GM12891 (cell line): Measurements from ENCODE around the gene KLHL18. TPM values are rescaled to one million over a fixed set of nuclear protein-coding genes. Genes with fewer than 3 reads are reported as not detected.

Experiments
- DNase-seq: peaks from one replicate; pipeline ENCODE4 v3.0.0; 2011; ENCODE audit warnings: low spot score; ENCODE audit not compliant: insufficient read length
- FAIRE-seq: peaks from 2 replicates; lab custom pipeline; 2011; peaks lifted over from hg19 to GRCh38; lab: Jason Lieb, UNC
- PAX5 ChIP-seq: IDR thresholded peaks from 2 replicates; pipeline ENCODE4 v1.6.1; 2011; ENCODE audit warnings: low read length, moderate library complexity, mild to moderate bottlenecking; ENCODE audit not compliant: insufficient read depth, severe bottlenecking
- POLR2A ChIP-seq: IDR thresholded peaks from 2 replicates; pipeline ENCODE4 v1.6.1; 2011; ENCODE audit warnings: low read depth, low read length, control low read depth
- POLR2AphosphoS5 ChIP-seq: IDR thresholded peaks from 2 replicates; pipeline ENCODE4 v1.6.1; 2011; ENCODE audit warnings: low read depth, low read length, control low read depth
- POU2F2 ChIP-seq: IDR thresholded peaks from 2 replicates; pipeline ENCODE4 v1.6.1; 2011; ENCODE audit warnings: low read depth, mild to moderate bottlenecking, control low read depth, low read length, moderate library complexity
- SPI1 ChIP-seq: IDR thresholded peaks from 2 replicates; pipeline ENCODE4 v1.6.1; 2011; ENCODE audit warnings: low read depth, low read length, control low read depth
- TAF1 ChIP-seq: IDR thresholded peaks from 2 replicates; pipeline ENCODE4 v1.6.1; 2011; ENCODE audit warnings: low read depth, low read length, control low read depth
- polyA plus RNA-seq: library from polyadenylated mRNA; unstranded; fragments of >200 nt; gene quantifications from one replicate; pipeline ENCODE4 v1.2.1, GENCODE V29; 2012; ENCODE audit warnings: low read depth, missing spikeins, inconsistent platforms; ENCODE audit not compliant: missing spikeins

The KLHL18 gene
- 34.9 TPM for polyA plus RNA-seq

GRCh38 chr3:47282424-47283192 is at the start of gene KLHL18, which contains the start of gene KIF9:
Gene KLHL18 (plus strand): TSS chr3:47282944. CDS start chr3:47282966, 22 bp downstream.
Gene KIF9 (minus strand): TSS chr3:47282799. CDS start chr3:47277374, 5,425 bp downstream.
- peak; percentile 69; the same call in 1 of the 2 replicates for TF ChIP-seq TAF1
- 0 out of 2 replicates have a peak, but pooled peaks have one; percentile 11 for TF ChIP-seq SPI1
- TF ChIP-seq POU2F2 = peak; percentile 45; the same call in 1 of the 2 replicates
- TF ChIP-seq POLR2A = peak; percentile 79
- no peak for TF ChIP-seq PAX5
- TF ChIP-seq POLR2AphosphoS5 = peak; percentile 83; the same call in 1 of the 2 replicates
- DNase-seq (peak; percentile 94), FAIRE-seq (peak; percentile 99)

DNA sequence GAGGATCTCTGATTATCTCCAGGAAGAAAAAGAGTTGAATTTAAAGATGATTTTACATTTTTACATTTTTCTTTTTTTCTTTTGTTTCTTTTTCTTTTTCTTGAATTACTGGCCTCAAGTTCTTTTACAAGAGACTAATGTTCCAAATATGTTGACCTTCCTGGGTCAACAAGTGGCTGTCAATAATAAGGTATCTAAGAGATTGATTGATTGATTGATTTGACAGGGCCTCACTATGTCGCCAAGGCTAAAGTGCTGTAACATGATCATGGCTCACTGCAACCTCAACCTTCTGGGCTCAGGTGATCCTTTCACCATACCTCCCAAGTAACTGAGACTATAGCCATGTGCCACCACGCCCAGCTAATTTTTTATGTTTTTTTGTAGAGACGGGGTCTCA is 44.7 kb upstream of the KLHL18 start:
- no peak for FAIRE-seq
- no peak for DNase-seq
- TF ChIP-seq POLR2AphosphoS5 (no peak), POLR2A (no peak), SPI1 (no peak), TAF1 (no peak), PAX5 (no peak), POU2F2 (no peak)

GRCh38 chr3:47239929-47240328 is 42.8 kb upstream of the KLHL18 start:
- no peak for FAIRE-seq
- TF ChIP-seq POU2F2 (no peak), PAX5 (no peak), POLR2AphosphoS5 (no peak), TAF1 (no peak), SPI1 (no peak), POLR2A (no peak)
- DNase-seq = no peak

GRCh38 chr3:47243419-47244147 is 39.2 kb upstream of the KLHL18 start:
- DNase-seq (no peak), FAIRE-seq (no peak)
- no peak for TF ChIP-seq SPI1
- no peak for TF ChIP-seq POLR2AphosphoS5
- no peak for TF ChIP-seq POLR2A
- no peak for TF ChIP-seq PAX5
- TF ChIP-seq POU2F2 = no peak
- TF ChIP-seq TAF1 = no peak

GRCh38 chr3:47244531-47245100 is 38.1 kb upstream of the KLHL18 start:
- FAIRE-seq = no peak
- TF ChIP-seq PAX5 = no peak
- no peak for TF ChIP-seq POU2F2
- no peak for TF ChIP-seq POLR2AphosphoS5
- no peak for TF ChIP-seq TAF1
- no peak for TF ChIP-seq POLR2A
- TF ChIP-seq SPI1 = no peak
- DNase-seq = no peak

DNA sequence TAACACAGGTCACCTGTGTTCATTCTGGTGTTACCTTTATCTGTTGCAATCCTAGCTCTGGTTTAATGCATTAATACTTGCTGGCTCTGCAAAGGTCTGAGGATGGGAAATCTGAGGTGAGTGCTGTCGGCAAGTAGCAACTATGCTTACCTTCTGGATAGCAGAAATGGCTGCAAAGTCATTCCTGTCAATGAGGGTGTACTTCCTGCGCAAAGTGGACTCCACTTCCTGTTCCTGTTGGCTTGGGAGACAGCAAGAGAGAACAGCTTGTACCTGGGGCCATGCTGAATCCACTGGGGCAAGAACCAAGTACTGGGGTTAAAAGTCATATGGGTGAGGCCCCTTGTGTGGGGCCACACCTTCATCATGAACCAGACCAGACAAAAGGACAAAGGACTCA is 37.5 kb upstream of the KLHL18 start:
- FAIRE-seq = no peak
- no peak for TF ChIP-seq POLR2AphosphoS5
- no peak for TF ChIP-seq PAX5
- TF ChIP-seq POLR2A = no peak
- TF ChIP-seq SPI1 = no peak
- no peak for TF ChIP-seq TAF1
- TF ChIP-seq POU2F2 = no peak

GRCh38 chr3:47247131-47248064 is 35.3 kb upstream of the KLHL18 start:
- DNase-seq (no peak), FAIRE-seq (no peak)
- TF ChIP-seq TAF1 (no peak), POU2F2 (no peak), POLR2A (no peak), SPI1 (no peak), POLR2AphosphoS5 (no peak), PAX5 (no peak)

More for the DNA sequence above, 37.5 kb upstream of the KLHL18 start:
- DNase-seq = no peak
